HG02610 (cell line): ENCODE results near the gene MYCBPAP.

Experiments used
- ATAC-seq: cut with Tn5 transposase; IDR thresholded peaks from one replicate; pipeline ENCODE4 v1.9.1; 2021; ENCODE audit warnings: mild to moderate bottlenecking, moderate library complexity; ENCODE audit not compliant: unreplicated experiment

Gene MYCBPAP, protein sequence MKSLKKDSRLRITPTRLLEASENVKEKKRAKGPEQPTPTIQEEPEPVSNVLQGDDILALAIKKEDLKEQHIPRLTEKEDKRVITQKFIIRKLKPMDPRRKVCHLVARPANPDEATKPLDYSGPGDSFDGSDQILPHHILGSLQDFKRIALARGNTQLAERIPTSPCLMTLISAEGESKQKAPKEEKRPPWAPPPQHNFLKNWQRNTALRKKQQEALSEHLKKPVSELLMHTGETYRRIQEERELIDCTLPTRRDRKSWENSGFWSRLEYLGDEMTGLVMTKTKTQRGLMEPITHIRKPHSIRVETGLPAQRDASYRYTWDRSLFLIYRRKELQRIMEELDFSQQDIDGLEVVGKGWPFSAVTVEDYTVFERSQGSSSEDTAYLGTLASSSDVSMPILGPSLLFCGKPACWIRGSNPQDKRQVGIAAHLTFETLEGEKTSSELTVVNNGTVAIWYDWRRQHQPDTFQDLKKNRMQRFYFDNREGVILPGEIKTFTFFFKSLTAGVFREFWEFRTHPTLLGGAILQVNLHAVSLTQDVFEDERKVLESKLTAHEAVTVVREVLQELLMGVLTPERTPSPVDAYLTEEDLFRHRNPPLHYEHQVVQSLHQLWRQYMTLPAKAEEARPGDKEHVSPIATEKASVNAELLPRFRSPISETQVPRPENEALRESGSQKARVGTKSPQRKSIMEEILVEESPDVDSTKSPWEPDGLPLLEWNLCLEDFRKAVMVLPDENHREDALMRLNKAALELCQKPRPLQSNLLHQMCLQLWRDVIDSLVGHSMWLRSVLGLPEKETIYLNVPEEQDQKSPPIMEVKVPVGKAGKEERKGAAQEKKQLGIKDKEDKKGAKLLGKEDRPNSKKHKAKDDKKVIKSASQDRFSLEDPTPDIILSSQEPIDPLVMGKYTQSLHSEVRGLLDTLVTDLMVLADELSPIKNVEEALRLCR

DNA sequence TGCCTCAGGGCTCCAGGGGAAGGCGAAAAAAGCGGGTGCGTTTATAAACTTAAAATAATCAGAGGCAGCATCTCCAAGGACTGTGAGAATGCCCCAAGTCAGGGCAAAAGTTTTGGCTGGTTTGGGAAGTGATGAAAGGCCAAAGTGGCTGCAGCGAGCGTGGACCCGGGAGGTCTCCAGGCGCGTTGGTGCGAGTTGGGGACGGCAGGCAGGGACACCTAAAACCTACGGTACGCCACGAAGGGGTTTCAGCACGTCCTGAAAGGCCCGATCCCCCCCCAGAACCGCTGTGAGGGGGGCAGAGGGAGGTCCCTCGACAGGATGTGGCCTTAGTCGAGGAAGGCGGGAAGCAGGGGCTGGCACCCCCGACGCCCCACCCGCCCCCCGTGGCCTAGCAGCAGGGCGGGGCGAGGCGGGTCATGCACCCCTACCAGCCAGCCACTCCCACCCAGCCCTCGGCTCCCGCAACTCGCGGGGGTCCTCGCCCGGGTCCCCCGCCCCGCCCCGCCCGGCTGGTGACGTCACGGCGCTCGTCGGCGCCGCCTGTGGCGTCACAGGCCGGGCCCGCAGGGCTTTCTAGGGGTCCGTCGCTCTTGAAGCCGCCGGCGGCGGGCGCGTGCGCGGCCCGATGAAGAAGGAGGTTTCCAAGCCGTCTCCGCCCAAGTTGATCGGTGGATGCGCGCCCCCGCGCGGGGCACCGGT is at the start of gene MYCBPAP:
TSS of gene MYCBPAP (plus strand) at position 569 of the 702 bp plus-strand sequence. CDS start 236 bp downstream, outside the sequence.
- ATAC-seq = no peak

DNA sequence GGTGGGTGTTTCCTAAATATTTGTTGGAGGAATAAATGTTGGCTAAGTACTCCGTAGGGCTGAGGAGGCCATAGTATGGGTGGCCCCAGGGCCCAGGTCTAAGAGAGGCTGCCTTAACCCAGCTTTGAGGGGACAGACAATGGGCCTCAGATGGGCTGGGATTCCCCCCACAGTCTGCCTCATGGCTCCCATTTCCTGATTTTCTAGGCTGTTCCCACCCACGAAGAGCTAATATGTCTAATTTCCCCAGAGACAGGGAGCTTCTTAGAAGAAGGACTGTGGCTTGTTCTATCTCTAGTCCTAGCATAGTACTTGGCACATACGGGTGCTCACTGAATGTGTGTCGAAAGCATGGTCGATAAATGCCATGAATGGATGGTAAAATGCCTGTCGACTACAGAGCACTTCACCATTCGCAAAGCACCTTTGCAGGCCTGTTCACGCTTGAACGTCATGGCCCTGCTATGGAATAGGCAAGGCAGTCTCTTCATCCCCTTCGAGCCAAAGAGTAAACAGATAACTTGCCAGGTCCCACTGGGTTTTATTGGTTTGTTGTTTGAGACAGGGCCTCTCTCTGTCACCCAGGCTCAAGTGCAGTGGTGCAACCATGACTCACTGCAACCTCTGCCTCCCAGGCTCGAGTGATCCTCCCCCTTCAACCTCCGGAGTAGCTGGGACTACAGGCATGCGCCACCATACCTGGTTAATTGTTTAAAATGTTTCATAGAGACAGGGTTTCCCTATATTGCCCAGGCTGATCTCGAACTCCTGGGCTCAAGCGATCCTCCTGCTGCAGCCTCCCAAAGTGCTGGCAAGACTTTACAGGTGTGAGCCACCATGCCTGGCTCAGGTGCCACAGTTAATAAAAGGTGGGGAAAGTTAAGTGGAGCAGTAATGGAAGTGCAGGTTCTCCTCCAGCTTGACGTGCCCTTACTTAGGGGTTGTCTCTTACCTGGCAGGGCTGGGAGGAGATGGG is 49.2 kb upstream of the MYCBPAP start:
- no peak for ATAC-seq

DNA sequence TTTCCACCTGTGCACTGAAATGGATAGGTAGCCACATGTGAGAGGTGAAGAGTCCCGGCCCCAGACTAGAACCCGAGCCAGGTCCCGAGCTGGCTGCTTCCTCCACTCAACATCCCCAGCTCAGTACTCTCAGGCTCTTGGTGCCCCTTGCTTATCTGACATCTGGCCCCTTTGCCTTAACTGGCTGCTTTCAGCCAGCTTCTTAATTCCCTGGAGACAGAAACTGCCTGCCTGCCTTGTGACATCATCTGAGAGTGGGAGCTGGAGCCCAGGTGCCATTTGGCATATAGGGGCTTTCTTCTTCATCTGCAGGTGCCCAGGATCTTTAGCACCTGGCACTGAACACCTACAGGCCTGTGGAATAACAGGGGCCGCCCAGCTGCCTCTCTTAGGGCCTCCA is 48.5 kb upstream of the MYCBPAP start:
- no peak for ATAC-seq

DNA sequence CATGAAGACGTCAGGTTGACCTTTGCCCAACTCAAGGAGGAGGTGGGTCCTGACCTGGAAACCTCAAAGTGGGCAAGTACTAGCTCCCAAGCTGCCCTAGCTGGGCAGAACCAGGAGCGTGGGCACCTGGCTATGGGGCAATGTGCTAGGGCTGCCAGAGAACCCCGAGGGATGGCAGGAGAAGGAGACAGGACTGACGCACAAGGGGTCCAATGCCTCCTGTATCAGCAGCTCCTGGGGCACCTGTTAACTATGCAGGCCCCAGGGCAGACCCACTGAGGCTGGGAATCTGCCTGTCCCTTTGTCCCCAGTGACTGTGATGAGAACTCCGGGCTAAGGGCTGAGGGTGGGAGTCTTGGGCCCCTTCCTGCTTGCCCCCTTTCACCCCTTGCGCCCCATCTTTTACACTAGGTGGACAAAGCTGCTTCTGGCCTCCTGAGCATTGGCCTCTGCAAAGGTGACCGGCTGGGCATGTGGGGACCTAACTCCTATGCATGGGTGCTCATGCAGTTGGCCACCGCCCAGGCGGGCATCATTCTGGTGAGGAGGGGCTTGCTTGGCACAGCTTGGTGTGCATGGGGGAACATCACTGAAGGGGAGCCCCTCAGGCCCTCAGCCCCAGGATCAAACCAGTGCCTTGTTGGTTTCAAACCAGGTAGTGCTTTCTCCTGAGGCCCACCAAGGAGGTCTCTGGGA is 47.3 kb upstream of the MYCBPAP start:
- no peak for ATAC-seq

DNA sequence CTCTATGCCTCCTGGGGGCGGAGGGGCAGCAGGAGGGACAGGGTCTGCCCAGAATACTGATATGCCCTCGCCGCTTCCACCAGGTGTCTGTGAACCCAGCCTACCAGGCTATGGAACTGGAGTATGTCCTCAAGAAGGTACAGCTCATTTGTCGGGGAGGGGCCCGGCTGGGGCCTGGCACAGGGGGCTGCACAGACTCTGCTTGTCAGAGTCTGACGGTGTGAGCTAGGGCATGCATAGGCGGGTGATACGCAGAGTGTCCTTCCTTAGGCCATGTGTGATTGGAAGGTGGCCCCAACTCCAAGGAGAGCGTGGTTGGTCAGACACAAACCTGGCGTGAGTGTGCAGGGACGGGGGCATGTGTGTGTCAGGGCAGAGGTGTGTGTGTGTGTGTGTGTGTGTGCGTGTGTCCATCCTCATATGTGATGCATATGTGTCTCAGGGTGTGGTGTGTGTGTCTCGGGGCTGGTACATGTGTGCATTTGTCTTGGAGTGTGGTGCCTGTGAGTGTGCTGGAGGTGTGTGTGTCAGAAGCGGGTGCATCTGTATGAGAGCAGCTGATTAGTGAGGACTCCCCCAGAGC is 46.6 kb upstream of the MYCBPAP start:
- no peak for ATAC-seq

DNA sequence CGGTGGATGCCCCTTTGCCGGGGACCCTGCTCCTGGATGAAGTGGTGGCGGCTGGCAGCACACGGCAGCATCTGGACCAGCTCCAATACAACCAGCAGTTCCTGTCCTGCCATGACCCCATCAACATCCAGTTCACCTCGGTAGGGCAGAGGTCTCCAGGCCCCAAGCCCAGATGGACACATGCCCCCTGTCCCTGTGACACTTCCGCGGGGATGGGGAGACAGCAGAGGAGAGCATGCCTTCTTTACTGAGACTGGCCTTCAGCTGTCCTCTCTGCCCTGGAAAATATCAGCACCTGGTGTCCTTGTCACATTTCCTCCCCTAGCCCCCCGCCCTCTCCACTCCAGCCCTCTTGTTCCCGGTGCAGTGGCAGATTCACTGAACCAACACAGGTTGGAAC is 45.8 kb upstream of the MYCBPAP start:
- ATAC-seq = no peak

DNA sequence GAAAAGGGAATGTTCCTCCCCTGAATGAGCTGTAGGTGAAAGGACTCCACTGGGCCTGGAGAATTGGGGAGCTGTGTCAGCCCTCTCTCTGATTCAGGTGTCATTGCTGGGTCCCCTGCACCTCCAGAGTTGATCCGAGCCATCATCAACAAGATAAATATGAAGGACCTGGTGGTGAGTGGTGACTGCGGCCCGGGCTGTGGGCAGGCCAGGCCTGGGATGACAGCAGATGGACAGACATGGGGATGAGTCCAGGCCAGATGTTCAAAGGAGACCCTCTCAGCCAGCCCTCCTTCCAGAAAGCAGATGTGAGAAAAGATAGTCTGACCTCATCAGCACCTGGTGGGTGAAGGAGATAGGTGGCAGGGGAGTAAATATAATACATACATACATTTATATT is 44.1 kb upstream of the MYCBPAP start:
- no peak for ATAC-seq

DNA sequence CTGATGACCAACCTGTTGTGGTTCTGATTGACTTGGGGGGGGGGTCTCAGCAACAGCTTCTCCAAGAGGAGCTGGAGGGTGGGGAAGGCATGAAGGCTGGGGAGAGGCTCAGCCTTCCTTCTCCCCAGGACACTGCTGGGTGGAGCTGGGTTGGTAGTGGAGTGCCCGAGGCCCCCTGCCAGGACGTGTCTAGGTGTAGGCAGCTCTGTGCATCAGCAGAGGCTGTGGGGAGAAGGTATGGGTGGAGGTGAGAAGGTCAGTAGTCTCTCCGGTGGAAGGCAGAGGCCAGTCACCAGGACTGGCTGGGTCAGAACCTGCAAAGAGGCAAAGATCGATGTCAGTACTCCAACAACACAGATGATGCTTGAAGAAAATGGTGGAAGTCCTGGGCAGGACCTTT is 43.5 kb upstream of the MYCBPAP start:
- ATAC-seq = no peak

DNA sequence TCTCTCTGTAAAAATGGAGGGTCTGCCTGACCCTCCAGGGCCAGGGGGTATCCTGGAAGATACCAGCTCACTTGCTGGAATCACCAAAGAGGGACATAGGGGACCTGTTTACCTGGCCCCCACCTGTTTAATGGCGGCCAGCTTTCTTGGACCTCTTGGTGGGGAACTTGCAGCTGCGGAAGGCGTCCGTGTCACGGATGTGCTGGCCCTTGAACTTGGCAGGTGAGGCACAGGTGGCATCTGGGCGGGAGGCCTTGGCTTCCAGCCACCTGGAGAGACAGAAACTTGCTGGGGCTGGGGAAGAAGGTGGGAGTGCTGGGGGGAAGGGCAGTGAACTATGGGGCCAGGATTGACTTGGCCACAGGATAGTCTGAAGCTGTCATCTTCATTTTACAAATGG is 43.1 kb upstream of the MYCBPAP start:
- no peak for ATAC-seq

DNA sequence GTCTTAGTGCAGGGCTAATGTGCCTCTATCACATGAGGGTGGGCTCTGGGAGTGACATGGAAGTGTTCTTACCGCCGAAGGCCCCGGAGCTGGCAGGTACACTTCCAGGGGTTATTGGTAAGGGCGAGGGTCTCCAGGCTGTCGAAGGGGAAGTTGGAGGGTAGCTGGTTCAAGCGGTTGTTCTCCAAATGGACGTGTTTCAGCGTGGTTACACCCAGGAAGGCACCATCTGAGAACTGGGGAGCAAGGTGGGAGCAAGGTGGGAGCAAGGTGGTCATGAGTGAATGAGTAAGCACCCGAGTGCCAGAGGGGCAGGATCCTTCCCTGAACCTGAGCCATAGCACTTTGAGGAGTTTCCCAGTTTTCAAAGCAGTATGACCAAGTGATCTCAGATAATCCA is 42.6 kb upstream of the MYCBPAP start:
- no peak for ATAC-seq

DNA sequence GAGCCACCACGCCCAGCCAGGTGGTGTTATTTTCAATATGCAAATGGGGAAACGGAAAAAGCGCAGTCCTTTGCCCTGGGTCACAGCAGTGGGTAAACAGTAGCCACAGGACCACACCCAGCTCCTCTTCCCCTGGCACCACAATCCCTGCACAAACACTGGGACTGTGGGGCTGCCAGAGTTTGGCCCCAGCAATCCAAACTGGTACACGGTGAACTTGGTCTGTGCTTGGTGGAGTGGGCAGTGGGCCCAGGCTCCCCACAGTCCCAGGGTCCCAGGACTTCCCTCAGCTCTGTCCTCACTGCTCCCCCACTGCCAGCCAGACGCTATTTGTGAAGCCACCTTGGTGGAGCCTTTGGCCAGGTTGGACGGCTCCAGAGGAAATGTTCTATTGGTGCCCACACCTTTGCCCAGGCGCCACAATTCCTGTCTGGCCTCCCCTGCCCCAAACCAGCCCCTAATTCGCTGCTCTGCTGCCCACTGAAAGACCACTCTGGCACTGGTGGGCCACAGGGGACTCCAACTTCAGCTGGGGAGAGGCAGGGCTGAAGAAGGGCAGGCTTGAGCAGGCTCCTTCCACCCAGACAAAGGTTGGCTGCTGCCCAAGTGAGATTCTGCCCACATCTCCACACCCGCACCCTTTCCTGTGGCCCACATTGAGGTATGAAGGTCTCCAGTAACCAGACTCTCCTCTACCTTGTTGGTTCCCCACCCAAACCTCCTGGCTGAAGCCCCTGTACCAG is 41.7 kb upstream of the MYCBPAP start:
- ATAC-seq = no peak

DNA sequence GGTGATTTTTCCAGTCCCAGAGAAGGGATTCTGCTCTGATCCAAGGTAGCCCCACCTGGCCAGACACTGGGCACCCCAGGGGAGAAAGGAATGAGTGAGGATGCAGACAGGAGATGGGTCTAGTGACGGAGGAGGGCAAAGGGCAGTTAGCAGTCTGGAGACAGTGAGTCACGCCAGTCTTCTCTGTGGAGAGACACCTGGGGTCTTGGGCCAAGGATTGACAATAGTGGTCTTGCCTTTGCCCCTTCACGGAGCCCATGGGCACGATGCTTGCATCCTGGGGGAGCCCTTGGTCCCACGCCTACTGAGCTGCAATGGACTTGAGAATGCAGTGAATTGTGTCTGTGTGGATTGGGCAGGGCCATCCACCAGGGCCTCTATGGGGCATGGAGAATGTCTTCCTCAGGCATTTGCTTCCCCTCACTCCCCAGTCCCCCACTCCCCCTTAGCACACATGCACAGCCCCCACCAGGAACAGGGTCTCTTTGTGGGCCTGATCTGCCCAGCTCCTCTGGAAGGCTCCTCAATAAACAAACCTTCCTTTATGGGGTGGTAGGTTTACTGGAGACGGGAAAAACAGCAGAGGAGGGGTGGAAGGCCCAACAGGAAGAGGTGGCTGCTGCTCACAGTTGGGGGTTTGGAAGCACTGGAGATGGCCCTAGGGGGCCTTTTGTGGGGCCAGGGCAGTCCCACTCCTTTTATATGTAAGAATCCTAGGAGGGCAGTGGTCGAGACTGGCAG is 41.0 kb upstream of the MYCBPAP start:
- no peak for ATAC-seq

DNA sequence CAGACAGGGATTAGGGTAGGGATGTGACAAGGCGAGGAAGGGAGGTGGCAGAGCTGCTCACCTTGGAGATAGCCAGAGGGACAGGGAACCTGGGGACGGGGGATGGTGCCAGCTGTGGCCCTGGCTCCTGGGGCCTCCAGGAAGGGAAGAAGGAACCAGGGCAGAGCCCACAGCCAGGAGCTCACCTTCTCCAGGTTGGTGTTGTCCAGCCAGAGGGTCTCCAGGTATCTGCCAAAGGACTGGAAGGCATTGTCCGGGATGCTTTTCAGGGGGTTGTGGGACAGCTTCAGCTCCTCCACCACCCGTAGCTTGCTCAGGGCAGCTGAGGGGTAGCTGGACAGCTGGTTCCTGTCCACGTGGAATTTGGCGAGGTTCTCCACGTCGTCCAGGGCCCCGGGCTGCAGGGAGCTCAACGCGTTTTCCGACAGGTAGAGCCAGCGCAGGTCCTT is 40.4 kb upstream of the MYCBPAP start:
- no peak for ATAC-seq

DNA sequence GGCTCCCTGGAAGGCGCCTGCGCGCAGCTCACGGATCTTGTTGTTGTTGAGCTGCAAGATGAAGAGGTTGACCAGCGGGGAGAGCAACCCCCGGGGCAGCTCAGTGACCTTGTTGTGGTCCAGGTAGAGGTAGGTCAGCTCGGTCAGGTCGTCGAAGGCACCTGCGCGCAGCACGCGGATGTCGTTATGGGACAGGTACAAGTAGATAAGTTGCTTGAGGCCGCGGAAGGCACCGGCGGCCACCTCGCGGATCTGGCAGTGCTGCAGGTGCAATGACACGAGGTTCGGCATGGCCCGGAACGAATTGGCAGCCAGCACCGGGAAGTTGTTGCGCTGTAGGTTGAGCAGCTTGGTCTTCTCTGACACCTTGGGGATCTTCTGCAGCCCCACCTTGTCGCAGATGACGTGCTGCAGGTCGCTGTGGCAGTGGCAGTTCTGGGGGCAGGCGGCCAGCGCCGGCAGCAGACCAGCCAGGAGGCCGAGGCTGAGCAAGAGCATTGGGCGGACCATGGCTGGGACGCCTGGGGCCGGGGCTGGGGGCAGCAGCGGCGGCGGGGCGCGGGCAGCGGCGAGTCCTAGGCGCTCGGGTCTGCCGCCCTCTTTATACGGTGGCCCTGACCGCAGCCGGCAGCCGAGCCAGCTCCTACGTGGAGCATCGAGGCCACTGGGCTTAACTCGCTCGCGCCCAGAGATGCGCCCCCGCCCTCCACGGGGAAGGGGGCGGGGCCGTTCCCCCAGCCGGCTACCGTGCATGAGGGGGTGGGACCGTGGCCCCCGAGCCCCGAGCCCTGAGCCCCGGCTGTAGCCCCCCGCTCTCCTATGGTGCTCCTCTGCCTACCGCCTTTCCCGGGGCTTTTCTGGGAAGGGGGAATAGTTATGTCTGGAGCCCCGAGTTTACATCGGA is 39.7 kb upstream of the MYCBPAP start, which contains the start of gene CHAD:
TSS of gene CHAD (minus strand) at position 577 of the 904 bp plus-strand sequence. CDS start at position 510, 67 bp downstream.
- no peak for ATAC-seq

DNA sequence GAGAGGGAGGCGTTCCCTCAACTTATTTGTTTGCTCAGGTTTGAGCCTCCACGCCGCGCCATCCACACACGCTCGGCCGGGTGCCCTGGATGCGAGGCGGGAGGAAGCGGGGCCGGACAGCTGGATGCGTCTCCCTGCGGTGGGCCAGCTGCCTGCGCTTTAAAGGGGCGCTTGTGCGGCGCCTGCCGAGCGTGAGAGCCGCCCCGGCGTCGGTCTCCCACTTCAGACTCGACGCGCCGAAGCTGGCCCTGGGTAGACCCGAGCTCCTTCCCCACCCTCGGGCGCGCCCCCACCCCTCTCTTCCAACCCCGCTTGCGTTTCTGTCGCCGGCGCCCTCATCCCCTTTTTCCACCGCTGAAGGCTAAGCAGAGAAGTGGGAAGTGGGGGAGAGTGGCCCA is 39.0 kb upstream of the MYCBPAP start:
- ATAC-seq = no peak

DNA sequence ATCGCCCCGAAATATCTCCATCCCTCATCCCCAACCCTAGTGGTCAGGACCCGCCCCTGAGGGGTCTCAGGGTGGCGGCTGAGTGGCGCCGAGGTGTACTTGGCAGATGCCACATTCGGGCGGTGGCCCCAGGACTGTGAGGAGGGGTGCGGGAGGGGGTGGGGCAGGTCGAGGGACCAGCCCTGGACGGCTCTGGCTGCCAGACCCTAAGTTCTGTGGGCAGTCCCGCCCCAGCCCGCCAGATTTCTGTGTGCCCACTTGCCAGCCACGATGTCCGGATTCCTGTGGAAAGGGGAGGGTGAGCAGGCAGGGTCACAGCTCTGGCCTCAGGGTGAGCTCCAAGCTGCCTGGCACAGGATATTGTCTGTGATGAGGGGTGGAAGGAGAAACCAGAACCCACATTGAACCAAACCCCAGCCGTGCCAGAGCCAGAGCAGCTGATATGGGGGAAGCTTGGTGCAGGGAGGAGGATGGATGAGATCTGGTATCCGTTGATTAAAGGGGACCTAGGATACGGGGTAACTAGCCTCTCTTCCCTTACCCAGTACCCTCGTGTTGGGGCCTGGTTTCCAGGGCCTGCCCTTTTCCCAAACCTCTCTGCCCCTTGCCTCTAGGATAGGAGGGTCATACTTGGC is 38.5 kb upstream of the MYCBPAP start:
- ATAC-seq = no peak
